ENCODE measurements around the gene IMP3.
A peak's percentile ranks its signal among the peaks of the same experiment; 100 is the strongest.
"Not testable (repeated sequence)": the region's sequence is repeated elsewhere in the genome, so short reads cannot be mapped to it uniquely, and the experiment has no call there.

IMP3 gene

GRCh38 chr15:75649848-75650247 lies 9.8 kb upstream of the IMP3 start:
- no peak for DNase-seq

- DNase-seq, result no peak
Measured at GRCh38 chr15:75649045-75649761, 9.2 kb upstream of the IMP3 start.

- DNase-seq, result peak; percentile 56
Measured at GRCh38 chr15:75648156-75649000, 8.4 kb upstream of the IMP3 start.

- DNase-seq, result peak; percentile 89
Measured at GRCh38 chr15:75647370-75648155, 7.5 kb upstream of the IMP3 start, which contains the start of gene SNX33. Gene SNX33, plus strand, starts transcription at chr15:75647912. Its CDS starts 1,191 bp downstream, at chr15:75649103.

GRCh38 chr15:75646944-75647364 lies 6.9 kb upstream of the IMP3 start:
- DNase-seq, result no peak

- DNase-seq, result no peak
Measured at GRCh38 chr15:75646112-75646943, 6.3 kb upstream of the IMP3 start.

- peak; percentile 48 for DNase-seq
Measured at GRCh38 chr15:75644376-75644775, 4.4 kb upstream of the IMP3 start.

- no peak for DNase-seq
Measured at GRCh38 chr15:75641603-75642002, 1.6 kb upstream of the IMP3 start.

- no peak for DNase-seq
Measured at GRCh38 chr15:75641179-75641503, 1.1 kb upstream of the IMP3 start.

GRCh38 chr15:75640483-75641178 lies 607 bp upstream of the IMP3 start:
- peak; percentile 48 for DNase-seq

- DNase-seq, result no peak
Measured at GRCh38 chr15:75639191-75639708, 774 bp downstream of the IMP3 start.

- DNase-seq, result no peak
Measured at GRCh38 chr15:75637245-75638009, 2.6 kb downstream of the IMP3 start.

GRCh38 chr15:75636026-75636425 lies 4.0 kb downstream of the IMP3 start:
- DNase-seq, result no peak

- not testable (repeated sequence) for DNase-seq
Measured at GRCh38 chr15:75633922-75634321, 6.1 kb downstream of the IMP3 start.

GRCh38 chr15:75631935-75632334 lies 8.1 kb downstream of the IMP3 start:
- no peak for DNase-seq

- peak; percentile 92 for DNase-seq
Measured at GRCh38 chr15:75625542-75626347, 14.3 kb downstream of the IMP3 start, which contains the start of gene SNUPN. Gene SNUPN, minus strand, starts transcription at chr15:75625725. Its CDS starts 4,674 bp downstream, at chr15:75621051.

GRCh38 chr15:75622505-75622904 lies 17.5 kb downstream of the IMP3 start:
- DNase-seq, result no peak

GRCh38 chr15:75620841-75621391 lies 19.1 kb downstream of the IMP3 start:
- DNase-seq, result peak; percentile 85

GRCh38 chr15:75620058-75620820 lies 19.8 kb downstream of the IMP3 start:
- peak; percentile 61 for DNase-seq

All from EL (cell line).